Subcutaneous abdominal adipose tissue (tissue), 5 donors: Measurements from ENCODE around the gene PHLDB1.
A peak's percentile ranks its signal among the peaks of the same experiment; 100 is the strongest.

Source experiments
- H3K27ac ChIP-seq: one replicate; pipeline ENCODE4 v1.7.0; 2013; ENCODE audit warnings: low read depth, mild to moderate bottlenecking, inconsistent platforms, low read length, moderate library complexity
- H3K27me3 ChIP-seq, 5 donors: one replicate each; pipeline ENCODE4 v1.7.0; 2013; ENCODE audit warnings: low read length in 5 of 5, inconsistent platforms in 1 of 5; ENCODE audit not compliant: control insufficient read depth in 5 of 5, insufficient read depth in 4 of 5
- H3K36me3 ChIP-seq, 5 donors: one replicate each; pipeline ENCODE4 v1.7.0; 2013; ENCODE audit warnings: low read length in 5 of 5; ENCODE audit not compliant: control insufficient read depth in 5 of 5, insufficient read depth in 5 of 5
- H3K4me1 ChIP-seq, 5 donors: one replicate each; pipeline ENCODE4 v1.7.0; 2013; ENCODE audit warnings: low read length in 5 of 5, mild to moderate bottlenecking in 3 of 5, moderate library complexity in 1 of 5; ENCODE audit not compliant: control insufficient read depth in 5 of 5, insufficient read depth in 5 of 5
- H3K4me3 ChIP-seq, 5 donors: one replicate each; pipeline ENCODE4 v1.7.0; 2013; ENCODE audit warnings: low read length in 5 of 5, low read depth in 1 of 5
- H3K9ac ChIP-seq, 5 donors: one replicate each; pipeline ENCODE4 v1.7.0; 2013; ENCODE audit warnings: low read length in 5 of 5, mild to moderate bottlenecking in 4 of 5, moderate library complexity in 3 of 5
- H3K9me3 ChIP-seq, 5 donors: one replicate each; pipeline ENCODE4 v1.7.0; 2013; ENCODE audit warnings: low read length in 5 of 5; ENCODE audit not compliant: control insufficient read depth in 5 of 5
- donor health status: healthy.
- donor health status: healthy.
- donor health status: healthy.
- donor health status: healthy.
- donor health status: healthy.

PHLDB1 gene

GRCh38 chr11:118612378-118612777 lies 5.0 kb downstream of the PHLDB1 start:
- peak overlapping the region; percentile 94 for H3K27ac ChIP-seq
- H3K4me1 ChIP-seq = peaks cover 11 to 83% (median 66%) of the 10 kb centered on the region in 5 donors
- peaks cover 2 to 39% (median 37%) of the 10 kb centered on the region in 5 donors for H3K36me3 ChIP-seq
- no peaks in the 10 kb centered on the region for H3K27me3 ChIP-seq
- no peaks in the 10 kb centered on the region for H3K9me3 ChIP-seq
- peak overlapping the region; percentile 28 to 66 (median 57) for H3K9ac ChIP-seq
- H3K4me3 ChIP-seq = peak overlapping the region in 3 of 5 donors; percentile 22 to 31 (median 28)

GRCh38 chr11:118614511-118614910 lies 7.1 kb downstream of the PHLDB1 start:
- Histone ChIP-seq H3K4me3 (no peak overlapping the region), H3K9me3 (no peaks in the 10 kb centered on the region), H3K27ac (peak overlapping the region; percentile 94), H3K36me3 (peaks cover 2 to 48% (median 38%) of the 10 kb centered on the region in 5 donors), H3K9ac (no peak overlapping the region), H3K27me3 (no peaks in the 10 kb centered on the region), H3K4me1 (peaks cover 19 to 84% (median 76%) of the 10 kb centered on the region in 5 donors)

DNA sequence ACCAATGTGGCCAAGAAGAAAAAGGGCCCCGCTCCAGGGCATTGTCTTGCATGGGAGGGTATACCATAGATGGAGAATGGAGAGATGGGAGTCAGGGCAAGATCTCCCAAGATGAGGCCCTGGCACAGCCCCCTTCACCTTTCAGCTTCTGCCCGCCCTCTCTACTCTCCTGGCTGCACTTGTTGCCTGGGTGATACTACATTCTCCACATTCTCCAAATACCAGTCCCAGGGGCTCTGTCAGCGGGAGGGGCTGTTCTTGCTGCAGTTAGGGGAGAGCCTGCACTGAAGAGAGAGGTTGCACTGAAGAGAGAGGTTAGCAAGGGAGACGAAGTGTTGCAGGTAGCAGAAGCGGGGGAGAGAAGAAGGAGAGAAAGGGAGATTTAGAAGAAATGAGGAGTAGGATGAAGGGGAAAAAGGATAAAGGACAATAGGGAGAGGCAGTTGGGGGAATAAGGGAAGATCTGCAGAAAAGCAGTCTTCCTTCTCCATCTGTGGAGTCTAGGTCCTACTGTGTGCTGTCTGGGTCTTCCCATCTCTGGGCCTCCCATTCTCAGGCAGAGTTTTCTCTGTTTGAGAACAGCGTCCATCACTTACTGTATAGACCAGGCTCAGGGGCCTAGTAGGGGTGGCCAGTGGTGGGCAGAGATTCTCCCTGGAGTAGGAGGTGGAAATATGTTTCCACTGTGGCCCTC lies 8.0 kb downstream of the PHLDB1 start:
- peaks cover 23 to 84% (median 77%) of the 10 kb centered on the region in 5 donors for H3K4me1 ChIP-seq
- peak overlapping the region; percentile 59 for H3K27ac ChIP-seq
- no peaks in the 10 kb centered on the region for H3K9me3 ChIP-seq
- H3K4me3 ChIP-seq = no peak overlapping the region
- H3K9ac ChIP-seq = no peak overlapping the region
- no peaks in the 10 kb centered on the region for H3K27me3 ChIP-seq
- H3K36me3 ChIP-seq = peaks cover 2 to 48% (median 38%) of the 10 kb centered on the region in 5 donors

GRCh38 chr11:118615976-118616371 lies 8.6 kb downstream of the PHLDB1 start:
- H3K27me3 ChIP-seq = no peaks in the 10 kb centered on the region
- H3K36me3 ChIP-seq = peaks cover 2 to 49% (median 38%) of the 10 kb centered on the region in 5 donors
- H3K9me3 ChIP-seq = no peaks in the 10 kb centered on the region
- peaks cover 27 to 87% (median 79%) of the 10 kb centered on the region in 5 donors for H3K4me1 ChIP-seq
- no peak overlapping the region for H3K4me3 ChIP-seq
- no peak overlapping the region for H3K9ac ChIP-seq
- H3K27ac ChIP-seq = peak overlapping the region; percentile 59

DNA sequence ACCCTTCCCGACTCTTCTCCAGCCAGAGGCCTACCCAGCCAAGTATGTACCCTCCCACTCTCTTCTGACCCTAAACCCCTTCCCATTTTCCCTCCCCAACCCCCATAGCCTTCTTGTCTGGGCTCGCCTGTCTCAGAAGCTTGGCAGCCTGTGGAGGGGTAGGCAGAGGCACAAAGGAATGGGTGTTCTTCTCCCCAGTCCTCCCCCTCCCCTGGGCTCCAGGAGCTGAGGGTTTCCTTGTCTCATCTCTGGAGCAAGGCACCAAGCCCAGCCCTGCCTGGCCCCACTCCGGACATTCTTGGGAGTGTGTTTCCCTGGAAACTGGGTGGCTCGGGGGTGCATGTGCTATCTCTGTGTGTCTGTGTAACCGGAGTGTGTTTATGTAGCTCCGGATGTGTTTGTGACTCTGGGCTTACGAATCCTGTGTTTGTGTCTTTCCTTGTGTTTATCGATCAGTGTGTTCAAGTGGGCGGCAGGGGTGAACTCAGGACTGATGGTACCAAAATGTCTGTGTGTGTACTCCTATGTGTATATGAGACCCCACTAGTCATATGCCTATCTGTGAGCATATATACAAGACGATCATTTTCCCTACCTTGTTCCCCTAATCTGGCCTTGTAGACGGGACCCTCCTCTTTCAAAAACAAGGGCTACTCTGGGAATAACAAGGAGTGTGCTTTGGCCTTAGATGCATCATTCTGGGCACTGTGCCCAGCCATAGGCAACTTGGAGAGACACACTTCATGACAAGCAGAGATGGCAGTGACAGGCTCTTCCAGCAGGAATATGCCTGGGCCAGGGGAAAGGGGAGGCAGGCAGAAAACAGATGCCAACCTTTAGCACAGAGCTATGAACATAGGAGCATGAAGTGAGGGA lies 10.9 kb downstream of the PHLDB1 start:
- Histone ChIP-seq H3K9ac (peak overlapping the region in 2 of 5 donors; percentile 27 to 87), H3K4me3 (peak overlapping the region in 3 of 5 donors; percentile 24 to 42 (median 39)), H3K36me3 (peaks cover 2 to 48% (median 38%) of the 10 kb centered on the region in 5 donors), H3K4me1 (peaks cover 32 to 87% (median 82%) of the 10 kb centered on the region in 5 donors), H3K27me3 (no peaks in the 10 kb centered on the region), H3K9me3 (no peaks in the 10 kb centered on the region), H3K27ac (peak overlapping the region; percentile 99)

DNA sequence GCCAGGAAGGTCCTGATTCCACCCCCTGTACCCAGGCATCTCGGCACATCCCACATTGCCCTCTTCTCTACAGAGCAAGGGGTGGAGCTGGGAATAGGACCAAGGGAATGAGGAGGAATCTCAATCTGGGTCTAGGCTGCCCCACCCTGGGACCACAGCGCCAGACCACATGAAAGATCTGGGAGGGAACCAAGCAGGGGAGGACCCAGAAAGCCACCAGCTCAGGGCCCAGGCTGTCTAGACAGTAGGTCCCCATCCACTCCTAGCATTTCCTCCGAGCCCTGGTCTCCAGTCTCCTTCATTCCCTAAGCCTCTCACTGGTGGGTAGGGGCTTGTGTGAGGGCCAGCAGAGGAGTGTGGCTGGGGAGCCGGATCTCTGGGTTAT lies 11.6 kb downstream of the PHLDB1 start:
- peaks cover 33 to 90% (median 79%) of the 10 kb centered on the region in 5 donors for H3K4me1 ChIP-seq
- H3K4me3 ChIP-seq = peak overlapping the region in 3 of 5 donors; percentile 24 to 42 (median 37)

GRCh38 chr11:118619444-118620197 lies 12.2 kb downstream of the PHLDB1 start:
- H3K9me3 ChIP-seq = no peaks in the 10 kb centered on the region
- H3K4me3 ChIP-seq = peak overlapping the region in 4 of 5 donors; percentile 16 to 42 (median 30)
- peaks cover 35 to 94% (median 80%) of the 10 kb centered on the region in 5 donors for H3K4me1 ChIP-seq
- peak overlapping the region in 3 of 5 donors; percentile 40 to 87 (median 63) for H3K9ac ChIP-seq
- peak overlapping the region; percentile 99 for H3K27ac ChIP-seq
- H3K36me3 ChIP-seq = peaks cover 2 to 45% (median 29%) of the 10 kb centered on the region in 5 donors
- no peaks in the 10 kb centered on the region for H3K27me3 ChIP-seq

More for the DNA sequence above, 11.6 kb downstream of the PHLDB1 start:
- H3K27ac ChIP-seq = peak overlapping the region; percentile 99
- no peaks in the 10 kb centered on the region for H3K27me3 ChIP-seq
- H3K9me3 ChIP-seq = no peaks in the 10 kb centered on the region
- peaks cover 2 to 47% (median 35%) of the 10 kb centered on the region in 5 donors for H3K36me3 ChIP-seq
- H3K9ac ChIP-seq = peak overlapping the region in 3 of 5 donors; percentile 40 to 87 (median 63)

DNA sequence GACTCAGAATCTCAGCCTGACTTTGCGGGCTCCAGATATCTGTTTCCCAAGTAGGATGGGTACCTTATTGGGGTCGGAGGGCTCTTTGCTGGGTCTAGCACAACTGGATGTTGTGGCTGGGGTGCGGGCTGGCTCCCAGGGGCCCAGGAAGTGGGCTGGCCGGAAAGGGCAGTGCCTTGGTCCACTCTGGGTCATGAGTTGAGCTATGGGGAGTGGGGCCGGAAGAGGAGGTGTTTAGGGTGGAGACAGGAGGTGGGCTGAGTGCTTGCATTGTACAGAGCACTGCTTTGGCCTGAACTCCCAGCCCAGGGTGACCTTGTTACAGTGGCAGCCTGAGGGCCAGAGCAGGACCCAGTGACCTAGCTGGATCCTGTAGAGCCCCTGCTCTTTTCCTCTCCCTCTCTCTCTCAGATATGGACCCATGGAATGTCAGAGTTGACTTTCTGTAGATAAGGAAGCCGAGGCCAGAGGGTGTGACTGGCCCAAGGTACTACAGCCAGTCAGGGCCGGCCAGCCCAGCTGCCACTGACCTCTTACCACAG lies 13.2 kb downstream of the PHLDB1 start:
- H3K9me3 ChIP-seq = no peaks in the 10 kb centered on the region
- peak overlapping the region; percentile 46 to 90 (median 60) for H3K4me3 ChIP-seq
- H3K9ac ChIP-seq = peak overlapping the region in 3 of 5 donors; percentile 40 to 90 (median 52)
- peak overlapping the region; percentile 99 for H3K27ac ChIP-seq
- H3K4me1 ChIP-seq = peaks cover 35 to 97% (median 86%) of the 10 kb centered on the region in 5 donors
- H3K27me3 ChIP-seq = no peaks in the 10 kb centered on the region
- peaks cover under 1 to 46% (median 32%) of the 10 kb centered on the region in 5 donors for H3K36me3 ChIP-seq

- peak overlapping the region; percentile 68 to 93 (median 91) for H3K9ac ChIP-seq
- peaks cover 35 to 96% (median 92%) of the 10 kb centered on the region in 5 donors for H3K4me1 ChIP-seq
- peak overlapping the region; percentile 60 to 94 (median 75) for H3K4me3 ChIP-seq
- peak overlapping the region; percentile 99 for H3K27ac ChIP-seq
- H3K9me3 ChIP-seq = no peaks in the 10 kb centered on the region
- no peaks in the 10 kb centered on the region for H3K27me3 ChIP-seq
- H3K36me3 ChIP-seq = peaks cover 0 to 46% (median 32%) of the 10 kb centered on the region in 5 donors
Observed at GRCh38 chr11:118621071-118621783, 13.8 kb downstream of the PHLDB1 start.
